Measurements from ENCODE around the gene NUP210.

The NUP210 gene

DNA sequence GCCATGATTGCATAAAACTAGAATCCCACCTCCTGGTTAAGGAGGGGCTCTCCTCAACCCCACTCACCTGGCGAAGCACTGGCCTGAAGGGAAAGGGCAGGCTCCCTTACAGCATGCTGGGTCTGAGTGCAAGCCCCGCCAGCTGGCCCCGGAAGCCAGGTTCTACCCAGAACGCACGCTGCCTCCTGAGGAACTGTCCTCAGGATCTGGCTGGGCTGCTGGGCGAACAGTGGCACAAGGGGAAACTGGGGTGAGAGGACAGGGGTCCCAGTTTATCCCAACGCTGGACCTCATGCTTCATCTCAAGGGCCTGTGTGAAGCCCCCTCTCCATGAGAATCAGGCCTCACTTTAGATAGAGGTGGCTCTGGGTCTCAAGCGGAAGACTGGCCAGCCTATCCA, 47.5 kb downstream of the NUP210 start:
- Histone ChIP-seq H3K4me3 (ENCODE audit: low read depth, low read length) (no peak overlapping the region), H3K79me2 (ENCODE audit: control insufficient read depth, insufficient read depth, low read length, unreplicated experiment) (no peaks in the 10 kb centered on the region), H3K27me3 (ENCODE audit: insufficient read depth, low read length) (peaks cover 20% of the 10 kb centered on the region), H3K4me1 (ENCODE audit: control insufficient read depth, insufficient read depth, low read length, unreplicated experiment) (no peaks in the 10 kb centered on the region), H2AFZ (ENCODE audit: low read length, unreplicated experiment) (no peak overlapping the region), H3K36me3 (ENCODE audit: insufficient read depth, low read length) (no peaks in the 10 kb centered on the region), H3K27ac (ENCODE audit: low read depth, low read length) (no peak overlapping the region)

DNA sequence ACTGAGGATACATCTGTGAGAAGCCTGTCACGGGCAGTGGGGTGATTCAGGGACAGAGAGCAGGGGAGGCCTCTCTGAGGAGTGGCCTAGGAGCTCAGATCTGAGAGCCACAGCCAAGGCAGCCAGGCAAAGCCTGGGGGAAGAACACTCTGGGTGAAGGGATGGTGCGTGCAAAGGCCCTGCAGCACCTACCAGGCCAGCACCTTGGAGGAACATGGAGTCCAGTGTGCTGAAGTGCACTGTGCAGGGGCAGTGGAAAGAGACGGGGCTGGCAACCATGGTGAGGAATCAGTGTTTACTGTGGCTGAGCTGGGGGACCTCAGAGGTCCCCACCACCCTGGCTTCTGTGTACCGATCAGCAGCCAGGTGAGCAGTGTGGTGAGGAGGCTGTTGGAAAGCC, 48.0 kb downstream of the NUP210 start:
- Histone ChIP-seq H3K4me1 (ENCODE audit: control insufficient read depth, insufficient read depth, low read length, unreplicated experiment) (no peaks in the 10 kb centered on the region), H3K4me3 (ENCODE audit: low read depth, low read length) (no peak overlapping the region), H3K79me2 (ENCODE audit: control insufficient read depth, insufficient read depth, low read length, unreplicated experiment) (no peaks in the 10 kb centered on the region), H3K27me3 (ENCODE audit: insufficient read depth, low read length) (peaks cover 23% of the 10 kb centered on the region), H2AFZ (ENCODE audit: low read length, unreplicated experiment) (no peak overlapping the region), H3K36me3 (ENCODE audit: insufficient read depth, low read length) (no peaks in the 10 kb centered on the region), H3K27ac (ENCODE audit: low read depth, low read length) (no peak overlapping the region)

DNA sequence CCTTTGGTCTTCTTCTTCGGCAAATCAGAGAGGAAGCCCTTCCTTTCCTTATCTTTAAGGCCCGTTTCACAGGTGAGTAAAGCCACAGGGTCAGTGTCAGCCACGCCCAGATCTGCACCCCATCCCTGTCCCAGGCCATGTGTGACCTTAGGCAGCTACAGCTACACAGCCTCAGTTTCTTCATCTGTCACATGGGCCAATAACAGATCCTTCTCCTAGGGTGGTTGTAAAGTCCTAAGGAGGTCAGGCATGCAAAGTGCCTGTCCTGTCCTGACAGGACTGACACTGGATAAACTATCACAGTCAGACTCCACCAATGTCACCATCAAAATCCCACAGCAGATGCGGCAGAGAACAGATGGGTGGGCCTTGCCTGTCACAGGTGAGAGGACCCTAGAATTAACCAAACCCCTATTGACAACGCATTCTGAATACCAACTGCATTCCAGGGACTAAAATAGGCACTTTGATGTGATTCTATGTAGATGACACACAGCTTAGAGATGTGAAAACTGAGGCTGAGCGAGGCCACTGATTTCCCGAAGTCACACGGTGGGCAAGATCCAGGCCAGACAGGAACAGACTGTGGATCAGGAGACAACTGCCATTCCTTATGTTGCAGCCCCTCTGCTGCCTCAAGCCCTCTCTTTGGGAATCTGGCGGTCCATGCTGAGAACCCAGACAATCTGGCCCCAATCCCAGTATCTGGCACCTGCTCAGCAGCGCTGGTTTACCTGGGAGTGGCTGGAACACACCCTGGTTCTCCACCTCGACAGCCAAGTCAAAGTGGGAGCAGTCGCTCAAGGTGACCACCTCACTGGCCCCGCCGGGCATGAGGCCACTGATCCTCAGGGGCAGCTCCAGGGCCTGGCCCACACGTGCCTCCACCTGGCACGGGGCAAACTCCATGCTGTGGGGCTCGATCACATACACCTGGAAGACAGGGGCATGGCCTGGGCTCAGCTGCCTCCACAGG, 48.7 kb downstream of the NUP210 start:
- H3K27me3 ChIP-seq (ENCODE audit: insufficient read depth, low read length): peaks cover 23% of the 10 kb centered on the region
- H3K27ac ChIP-seq (ENCODE audit: low read depth, low read length): no peak overlapping the region
- H2AFZ ChIP-seq (ENCODE audit: low read length, unreplicated experiment): no peak overlapping the region
- no peak overlapping the region for H3K4me3 ChIP-seq (ENCODE audit: low read depth, low read length)
- no peaks in the 10 kb centered on the region for H3K36me3 ChIP-seq (ENCODE audit: insufficient read depth, low read length)
- H3K4me1 ChIP-seq (ENCODE audit: control insufficient read depth, insufficient read depth, low read length, unreplicated experiment): no peaks in the 10 kb centered on the region
- no peaks in the 10 kb centered on the region for H3K79me2 ChIP-seq (ENCODE audit: control insufficient read depth, insufficient read depth, low read length, unreplicated experiment)

DNA sequence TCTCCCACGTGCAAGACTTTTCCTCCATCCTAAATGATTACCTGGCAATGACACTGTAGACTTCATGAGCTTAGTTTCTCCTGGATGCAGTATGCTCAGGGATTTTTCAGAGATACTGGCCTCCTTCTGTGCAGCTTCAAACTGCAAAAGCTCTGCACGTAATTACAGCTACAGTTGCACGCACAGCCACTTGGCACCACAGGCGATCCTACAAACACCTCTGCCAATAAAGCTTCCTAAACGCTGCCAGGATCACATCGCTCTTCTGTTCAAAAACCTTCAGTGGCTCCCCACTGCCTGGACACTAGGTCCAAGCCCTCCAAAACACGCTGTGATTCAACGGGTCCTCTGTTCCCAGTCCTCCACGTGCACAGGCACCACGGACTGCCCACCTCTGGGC, 49.5 kb downstream of the NUP210 start:
- Histone ChIP-seq H3K79me2 (ENCODE audit: control insufficient read depth, insufficient read depth, low read length, unreplicated experiment) (no peaks in the 10 kb centered on the region), H3K27me3 (ENCODE audit: insufficient read depth, low read length) (peaks cover 23% of the 10 kb centered on the region), H3K4me1 (ENCODE audit: control insufficient read depth, insufficient read depth, low read length, unreplicated experiment) (no peaks in the 10 kb centered on the region), H3K36me3 (ENCODE audit: insufficient read depth, low read length) (no peaks in the 10 kb centered on the region), H2AFZ (ENCODE audit: low read length, unreplicated experiment) (no peak overlapping the region), H3K4me3 (ENCODE audit: low read depth, low read length) (no peak overlapping the region), H3K27ac (ENCODE audit: low read depth, low read length) (no peak overlapping the region)

DNA sequence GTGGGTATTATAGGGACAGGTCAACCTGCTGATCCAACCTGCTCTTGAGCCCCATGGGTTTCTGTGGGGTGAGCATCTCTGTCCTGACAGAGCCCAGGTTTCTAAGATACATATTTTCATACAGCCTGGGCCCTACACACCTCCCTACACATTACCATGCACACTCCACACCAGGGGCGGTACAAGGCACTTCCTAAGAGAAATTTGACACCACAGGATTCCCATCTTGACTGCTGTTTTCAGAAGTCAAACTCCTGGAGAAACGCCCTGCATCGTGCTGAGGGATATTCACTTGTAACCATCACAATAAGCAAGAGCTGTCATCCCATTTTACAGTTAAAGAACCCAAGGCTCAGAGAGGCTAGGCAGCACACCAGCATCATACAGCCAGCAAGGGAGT, 50.1 kb downstream of the NUP210 start:
- Histone ChIP-seq H3K36me3 (ENCODE audit: insufficient read depth, low read length) (no peaks in the 10 kb centered on the region), H3K4me1 (ENCODE audit: control insufficient read depth, insufficient read depth, low read length, unreplicated experiment) (no peaks in the 10 kb centered on the region), H2AFZ (ENCODE audit: low read length, unreplicated experiment) (no peak overlapping the region), H3K27me3 (ENCODE audit: insufficient read depth, low read length) (peaks cover 23% of the 10 kb centered on the region), H3K79me2 (ENCODE audit: control insufficient read depth, insufficient read depth, low read length, unreplicated experiment) (no peaks in the 10 kb centered on the region), H3K4me3 (ENCODE audit: low read depth, low read length) (no peak overlapping the region), H3K27ac (ENCODE audit: low read depth, low read length) (no peak overlapping the region)

DNA sequence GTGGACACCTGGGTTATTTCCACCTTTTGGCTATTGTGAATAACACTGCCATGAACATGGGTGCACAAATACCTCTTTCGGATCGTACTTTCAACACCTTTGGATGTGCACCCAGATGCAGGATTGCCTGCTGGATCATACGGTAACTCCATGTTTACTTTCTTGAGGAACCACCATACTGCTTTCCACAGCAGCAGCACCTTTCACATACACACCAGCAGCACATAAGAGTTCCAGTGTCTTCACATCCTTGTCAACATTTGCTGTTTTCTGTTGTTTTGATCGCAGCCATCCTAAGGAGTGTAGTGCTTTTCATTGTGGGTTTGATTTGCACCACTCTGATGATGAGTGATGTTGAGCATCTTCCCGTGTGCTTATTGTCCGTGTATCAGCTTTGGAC, 51.3 kb downstream of the NUP210 start:
- no peak overlapping the region for H3K27ac ChIP-seq (ENCODE audit: low read depth, low read length)
- no peaks in the 10 kb centered on the region for H3K4me1 ChIP-seq (ENCODE audit: control insufficient read depth, insufficient read depth, low read length, unreplicated experiment)
- H3K79me2 ChIP-seq (ENCODE audit: control insufficient read depth, insufficient read depth, low read length, unreplicated experiment): no peaks in the 10 kb centered on the region
- no peak overlapping the region for H2AFZ ChIP-seq (ENCODE audit: low read length, unreplicated experiment)
- peaks cover 23% of the 10 kb centered on the region for H3K27me3 ChIP-seq (ENCODE audit: insufficient read depth, low read length)
- H3K4me3 ChIP-seq (ENCODE audit: low read depth, low read length): no peak overlapping the region
- H3K36me3 ChIP-seq (ENCODE audit: insufficient read depth, low read length): no peaks in the 10 kb centered on the region

DNA sequence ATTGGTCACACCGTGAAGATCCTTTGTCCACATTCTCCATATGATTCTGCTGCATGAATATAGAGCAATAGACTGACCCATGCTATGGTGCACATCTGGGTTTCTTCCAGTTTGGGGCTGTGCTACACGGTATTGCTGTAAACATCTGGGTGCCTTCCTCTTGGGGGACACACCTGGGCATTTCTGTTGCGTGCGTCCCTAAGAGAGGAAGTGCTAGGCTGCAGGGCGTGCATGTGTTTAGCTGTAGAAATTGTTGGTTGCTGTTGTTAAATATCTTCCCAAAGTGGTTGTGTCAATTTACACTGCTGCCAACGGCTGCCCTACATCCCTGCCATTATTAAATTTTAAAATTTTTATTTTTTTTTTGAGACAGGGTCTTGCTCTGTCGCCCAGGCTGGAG, 52.4 kb downstream of the NUP210 start:
- H2AFZ ChIP-seq (ENCODE audit: low read length, unreplicated experiment): no peak overlapping the region
- H3K4me1 ChIP-seq (ENCODE audit: control insufficient read depth, insufficient read depth, low read length, unreplicated experiment): no peaks in the 10 kb centered on the region
- no peak overlapping the region for H3K4me3 ChIP-seq (ENCODE audit: low read depth, low read length)
- H3K36me3 ChIP-seq (ENCODE audit: insufficient read depth, low read length): no peaks in the 10 kb centered on the region
- no peaks in the 10 kb centered on the region for H3K79me2 ChIP-seq (ENCODE audit: control insufficient read depth, insufficient read depth, low read length, unreplicated experiment)
- peaks cover 23% of the 10 kb centered on the region for H3K27me3 ChIP-seq (ENCODE audit: insufficient read depth, low read length)
- H3K27ac ChIP-seq (ENCODE audit: low read depth, low read length): no peak overlapping the region

DNA sequence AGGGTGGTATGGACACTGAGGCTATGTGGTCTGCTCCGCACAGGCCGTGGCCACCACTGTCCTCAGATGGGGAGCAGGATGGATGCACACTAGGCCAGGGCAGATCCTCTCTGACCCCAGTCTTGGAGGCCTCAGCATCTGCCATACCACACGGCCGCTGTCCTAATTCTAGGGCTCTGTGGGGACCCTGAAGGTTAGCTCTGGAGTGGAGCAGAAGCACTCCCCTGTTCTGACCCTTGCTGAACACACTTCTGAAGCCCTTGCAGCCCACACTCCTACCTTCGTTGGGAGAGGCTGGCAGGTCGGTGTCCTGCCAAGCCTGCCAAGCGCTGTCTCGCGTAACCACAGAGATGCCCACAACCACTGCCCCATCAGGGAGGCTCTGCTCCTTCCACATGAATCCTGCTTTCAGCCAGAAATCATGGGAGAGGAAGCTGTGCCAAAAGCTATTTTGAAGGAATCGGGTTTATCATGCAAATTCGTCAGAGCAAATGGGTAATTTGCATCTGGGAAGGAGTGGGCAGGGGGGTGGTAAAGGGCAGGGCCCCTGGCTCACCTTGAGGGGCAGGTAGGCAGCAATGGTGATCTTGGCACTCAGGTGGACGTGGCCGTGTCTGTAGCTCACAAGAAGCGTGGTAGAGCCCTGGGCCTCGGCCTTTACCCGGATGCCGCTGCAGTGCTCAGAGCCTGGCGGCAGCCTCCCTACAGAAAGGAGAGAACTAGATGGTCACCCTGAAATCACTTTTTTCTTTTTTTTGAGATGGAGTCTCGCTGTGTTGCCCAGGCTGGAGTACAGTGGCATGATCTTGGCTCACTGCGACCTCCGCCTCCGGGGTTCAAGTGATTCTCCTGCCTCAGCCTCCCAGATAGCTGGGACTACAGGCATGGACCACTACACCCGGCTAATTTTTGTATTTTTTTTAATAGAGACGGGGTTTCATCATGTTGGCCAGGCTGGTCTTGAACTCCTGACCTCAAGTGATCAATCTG, 54.4 kb downstream of the NUP210 start:
- peaks cover 26% of the 10 kb centered on the region for H3K27me3 ChIP-seq (ENCODE audit: insufficient read depth, low read length)
- H3K27ac ChIP-seq (ENCODE audit: low read depth, low read length): no peak overlapping the region
- no peak overlapping the region for H2AFZ ChIP-seq (ENCODE audit: low read length, unreplicated experiment)
- H3K36me3 ChIP-seq (ENCODE audit: insufficient read depth, low read length): no peaks in the 10 kb centered on the region
- H3K79me2 ChIP-seq (ENCODE audit: control insufficient read depth, insufficient read depth, low read length, unreplicated experiment): no peaks in the 10 kb centered on the region
- no peak overlapping the region for H3K4me3 ChIP-seq (ENCODE audit: low read depth, low read length)
- H3K4me1 ChIP-seq (ENCODE audit: control insufficient read depth, insufficient read depth, low read length, unreplicated experiment): no peaks in the 10 kb centered on the region

DNA sequence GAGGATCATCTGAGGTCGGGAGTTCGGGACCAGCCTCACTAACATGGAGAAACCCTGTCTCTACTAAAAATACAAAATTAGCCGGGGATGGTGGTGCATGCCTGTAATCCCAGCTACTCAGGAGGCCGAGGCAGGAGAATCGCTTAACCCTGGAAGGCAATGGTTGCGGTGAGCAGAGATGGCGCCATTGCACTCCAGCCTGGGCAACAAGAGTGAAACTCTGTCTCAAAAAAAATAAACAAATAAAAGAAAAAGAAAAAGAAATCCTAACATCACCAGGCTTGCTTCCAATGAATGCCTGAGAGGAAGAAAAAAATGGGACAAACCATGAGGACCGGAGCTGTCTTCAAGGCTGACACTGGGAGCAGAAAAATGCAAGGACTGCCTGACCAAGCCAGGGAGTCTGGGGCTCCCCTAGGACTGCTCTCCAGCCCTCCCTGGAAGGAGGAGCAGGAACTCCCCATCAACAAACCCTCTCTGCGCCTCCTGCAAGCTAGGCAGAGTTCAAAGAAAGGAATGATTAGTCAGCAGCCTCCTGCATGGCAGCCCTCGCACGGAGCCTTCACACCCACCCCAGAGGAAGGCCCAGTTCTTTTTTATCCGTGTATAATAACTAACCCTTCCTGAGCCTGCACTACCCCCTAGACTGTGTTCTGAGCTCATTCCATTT, 55.4 kb downstream of the NUP210 start:
- Histone ChIP-seq H3K27me3 (ENCODE audit: insufficient read depth, low read length) (peaks cover 21% of the 10 kb centered on the region), H3K4me3 (ENCODE audit: low read depth, low read length) (no peak overlapping the region), H2AFZ (ENCODE audit: low read length, unreplicated experiment) (no peak overlapping the region), H3K27ac (ENCODE audit: low read depth, low read length) (no peak overlapping the region), H3K4me1 (ENCODE audit: control insufficient read depth, insufficient read depth, low read length, unreplicated experiment) (no peaks in the 10 kb centered on the region), H3K36me3 (ENCODE audit: insufficient read depth, low read length) (no peaks in the 10 kb centered on the region), H3K79me2 (ENCODE audit: control insufficient read depth, insufficient read depth, low read length, unreplicated experiment) (no peaks in the 10 kb centered on the region)

DNA sequence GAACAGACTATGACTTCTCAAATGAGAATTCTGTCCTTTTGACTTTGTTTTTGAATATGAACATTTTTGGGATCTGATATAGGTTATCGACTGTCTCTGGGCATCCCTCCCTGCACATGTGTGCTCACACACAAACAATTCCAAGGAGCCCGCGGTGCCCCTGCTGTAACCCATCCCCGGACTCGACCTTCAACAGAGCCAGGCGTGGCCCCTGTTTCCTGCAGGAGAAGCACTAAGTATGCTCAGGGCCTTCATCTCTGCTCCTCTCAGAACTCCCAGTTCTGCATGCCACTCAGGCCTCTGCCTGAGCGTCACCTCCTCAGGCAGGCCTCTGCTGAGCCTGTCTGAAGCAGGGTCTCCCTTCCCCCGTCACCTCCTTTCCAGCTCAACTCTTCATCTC, 57.6 kb downstream of the NUP210 start:
- H2AFZ ChIP-seq (ENCODE audit: low read length, unreplicated experiment): no peak overlapping the region
- H3K27ac ChIP-seq (ENCODE audit: low read depth, low read length): no peak overlapping the region
- no peaks in the 10 kb centered on the region for H3K79me2 ChIP-seq (ENCODE audit: control insufficient read depth, insufficient read depth, low read length, unreplicated experiment)
- H3K27me3 ChIP-seq (ENCODE audit: insufficient read depth, low read length): peaks cover 14% of the 10 kb centered on the region; the same call in 1 of the 2 replicates
- no peaks in the 10 kb centered on the region for H3K36me3 ChIP-seq (ENCODE audit: insufficient read depth, low read length)
- H3K4me3 ChIP-seq (ENCODE audit: low read depth, low read length): no peak overlapping the region
- H3K4me1 ChIP-seq (ENCODE audit: control insufficient read depth, insufficient read depth, low read length, unreplicated experiment): no peaks in the 10 kb centered on the region

Measured in ACC112 (cell line).